HG03460 (cell line): ENCODE data around the gene CENPQ.

Experiments
- ATAC-seq: cut with Tn5 transposase; IDR thresholded peaks from one replicate; pipeline ENCODE4 v1.9.1; 2021; ENCODE audit not compliant: unreplicated experiment

Gene CENPQ

DNA sequence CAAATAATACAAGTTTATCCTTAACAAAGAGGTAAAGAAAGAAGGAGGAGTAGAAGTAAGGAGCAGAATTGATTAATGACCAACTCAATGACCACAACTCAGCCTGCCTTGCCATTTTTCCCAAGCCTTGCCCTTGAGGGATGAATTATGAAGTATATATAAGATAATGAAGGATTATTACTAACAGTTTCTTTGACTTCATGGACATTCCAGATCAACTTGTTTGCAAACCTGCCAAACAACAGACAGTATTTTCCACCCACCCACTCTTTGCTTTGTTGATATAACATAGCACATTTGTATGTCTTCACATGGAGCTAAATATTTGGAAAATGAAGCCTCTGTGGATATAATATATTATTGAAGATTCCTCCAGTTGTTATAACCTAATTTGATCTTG is 77.4 kb downstream of the CENPQ start:
- ATAC-seq: no peak

DNA sequence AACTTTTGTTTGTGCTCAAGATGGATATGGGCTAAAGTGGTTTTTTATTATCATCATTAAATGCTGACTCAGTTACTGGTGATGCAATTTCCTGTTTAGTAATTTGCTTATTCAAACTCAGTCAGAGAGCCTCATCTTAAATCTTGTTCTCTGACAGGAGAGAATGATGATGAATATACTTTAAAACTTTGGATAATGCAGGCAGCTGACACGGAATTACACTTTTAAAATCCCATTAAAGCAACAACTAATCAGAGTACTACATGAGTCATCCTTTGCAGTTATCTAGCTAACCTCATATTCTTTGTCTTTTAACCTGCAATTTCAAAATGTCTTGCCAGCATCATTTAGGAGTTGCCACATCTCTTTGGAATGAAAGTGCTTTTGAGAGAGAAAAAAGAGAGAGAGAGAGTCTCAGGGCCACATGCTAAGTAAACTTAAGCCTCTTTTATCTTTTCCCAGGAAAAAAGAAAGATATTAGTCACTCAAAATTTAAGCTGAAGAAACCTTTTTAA is 78.1 kb downstream of the CENPQ start:
- ATAC-seq: no peak

DNA sequence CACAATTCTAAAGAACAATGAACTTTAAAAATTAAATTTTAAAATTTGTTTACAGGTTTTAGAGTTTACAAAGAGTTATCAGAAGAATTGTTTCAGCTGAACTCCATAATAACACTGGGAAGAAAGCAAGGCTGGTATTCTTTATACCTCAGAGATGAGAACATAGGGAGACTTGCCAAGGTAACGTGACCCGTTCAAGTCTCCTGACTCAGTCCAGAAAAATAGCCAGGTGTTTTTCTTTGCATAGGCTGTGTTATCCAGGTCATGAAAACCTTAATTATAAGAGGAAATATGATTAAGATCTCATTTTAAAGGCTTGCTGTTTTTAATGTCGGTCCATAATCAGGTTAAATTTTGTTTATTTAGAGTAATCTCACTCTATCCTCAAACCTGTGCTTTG is 78.8 kb downstream of the CENPQ start:
- ATAC-seq: no peak
